GM12872 (cell line): Measurements from ENCODE around the gene DCHS1.

ENCODE experiments used
- CTCF ChIP-seq: IDR thresholded peaks from 3 replicates; pipeline ENCODE4 v1.5.1; 2011; ENCODE audit warnings: low read depth, mild to moderate bottlenecking, low read length, moderate library complexity; ENCODE audit not compliant: insufficient read depth

DCHS1 gene

GRCh38 chr11:6594142-6594768 lies 61.4 kb downstream of the DCHS1 start:
- TF ChIP-seq CTCF: no peak

GRCh38 chr11:6588018-6588417 lies 67.6 kb downstream of the DCHS1 start:
- no peak for TF ChIP-seq CTCF

GRCh38 chr11:6587360-6587953 lies 68.2 kb downstream of the DCHS1 start:
- no peak for TF ChIP-seq CTCF

GRCh38 chr11:6586434-6587359 lies 68.9 kb downstream of the DCHS1 start:
- no peak for TF ChIP-seq CTCF

GRCh38 chr11:6584528-6584927 lies 71.1 kb downstream of the DCHS1 start:
- TF ChIP-seq CTCF: no peak

- no peak for TF ChIP-seq CTCF
These were observed 72.0 kb downstream of the DCHS1 start for GRCh38 chr11:6583584-6583983.

GRCh38 chr11:6579681-6580080 lies 75.9 kb downstream of the DCHS1 start:
- no peak for TF ChIP-seq CTCF
